H1 (cell line): ENCODE data around the gene PPP1R9A. TPM values are rescaled to one million over a fixed set of nuclear protein-coding genes. Genes with fewer than 3 reads are reported as not detected.

ENCODE experiments used
- SIN3A ChIP-seq, 2 experiments: IDR thresholded peaks in 1 of 2; conservative IDR thresholded peaks in 1 of 2; 2 replicates each; pipeline ENCODE4 v1.6.1; 2011 to 2012; ENCODE audit warnings: low read length in 2 of 2, improper control_type of control experiment in 1 of 2, low read depth in 1 of 2, mild to moderate bottlenecking in 1 of 2
- polyA plus RNA-seq, 7 experiments: library from polyadenylated mRNA; depleted of rRNA in 3 of 7; stranded (reverse) in 5 of 7; unstranded in 2 of 7; fragments of >200 nt in 5 of 7; fragments of 200-250 nt in 2 of 7; gene quantifications; 1 replicate in 5 of 7; 2 replicates in 1 of 7; 4 replicates in 1 of 7; pipeline versions ENCODE4 v1.2.1 to v1.2.3, GENCODE V29; 2011 to 2013; ENCODE audit warnings: missing spikeins in 2 of 7, mixed read lengths in 2 of 7
- total RNA-seq: library from RNA; stranded (reverse); fragmentation: NEBNext Ultra II Directional; extraction: Animal tissue kit (Norgen Biotek cat#: 25700); gene quantifications from 2 replicates; pipeline ENCODE4 v1.2.1, GENCODE V29; 2021

PPP1R9A gene
- total and polyA plus RNA-seq, 2 of the 8 experiments (the other 6 are each of a cell fraction or from before 2014, with no cell fraction given), result 3.0 to 20.3 TPM

DNA sequence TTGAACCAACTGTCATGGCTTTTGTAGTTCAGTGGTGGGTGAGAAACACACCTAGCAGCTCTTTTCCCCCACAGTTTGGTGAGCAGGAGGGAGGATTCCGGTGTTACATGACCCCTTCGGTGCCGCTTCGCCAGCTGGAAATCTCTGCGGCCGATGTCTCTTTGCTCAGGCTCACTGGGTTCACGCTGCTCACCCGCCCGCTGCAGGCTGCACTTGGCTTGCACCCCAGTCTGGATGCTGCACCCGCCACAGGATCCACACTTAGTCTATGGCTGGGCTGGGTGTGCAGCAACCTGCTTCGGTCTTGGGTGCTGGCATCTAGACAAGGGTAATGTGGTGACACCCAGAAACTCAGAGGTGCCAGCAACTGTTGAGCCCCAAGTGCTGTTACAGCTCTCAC, 225.1 kb downstream of the PPP1R9A start (continued):
- TF ChIP-seq SIN3A (conservative IDR thresholded peaks at IDR 0.05 in 1 of 2, IDR thresholded peaks at IDR 0.05 in 1 of 2; ENCODE audit: low read depth in 1 of 2, low read length in 2 of 2), result no peak
